Psoas muscle (tissue), 8 donors: ENCODE data around the gene NDST1. TPM values are rescaled to one million over a fixed set of nuclear protein-coding genes. Genes with fewer than 3 reads are reported as not detected.

Experiments used
- ATAC-seq, 4 donors: fragments of 200-7000 bp; cut with Tn5 transposase; one replicate each; pipeline ENCODE4 v1.9.1; 2020; ENCODE audit warnings: moderate library complexity in 3 of 4, mild to moderate bottlenecking in 2 of 4
- DNase-seq, 2 donors: peaks; one replicate each; pipeline ENCODE4 v3.0.0-alpha.2; 2020
- H3K27ac ChIP-seq: fragments of 200-600 bp; one replicate; pipeline ENCODE4 v1.8.0; 2022
- H3K27me3 ChIP-seq, 3 donors: fragments of 200-600 bp in 1 of 3; one replicate each; pipeline versions ENCODE4 v1.6.1 to v1.8.0; 2013 to 2022; ENCODE audit warnings: low read length in 2 of 3, mild to moderate bottlenecking in 2 of 3, moderate library complexity in 1 of 3; ENCODE audit not compliant: insufficient read depth in 3 of 3
- H3K36me3 ChIP-seq, 2 donors: fragments of 200-600 bp in 1 of 2; one replicate each; pipeline versions ENCODE4 v1.6.1 to v1.8.0; 2013 to 2022; ENCODE audit warnings: low read depth in 1 of 2, mild to moderate bottlenecking in 1 of 2, moderate library complexity in 1 of 2; ENCODE audit not compliant: insufficient read depth in 1 of 2
- H3K4me1 ChIP-seq: fragments of 200-600 bp; one replicate; pipeline ENCODE4 v1.8.0; 2022
- H3K4me3 ChIP-seq: fragments of 200-600 bp; one replicate; pipeline ENCODE4 v1.8.0; 2022; ENCODE audit warnings: mild to moderate bottlenecking
- H3K9me3 ChIP-seq: fragments of 200-600 bp; one replicate; pipeline ENCODE4 v1.8.0; 2022
- WGBS, 3 donors: extraction: QIAGEN DNeasy Blood & Tissue Kit; methylation state at CpG; one replicate each; pipeline versions ENCODE4 v1.1.6 to v1.1.7; 2013; 5-methylcytosine and 5-hydroxymethylcytosine counted together
- intact Hi-C, 2 donors: fragments of 100-400 bp; cut with DNase I; formaldehyde crosslinking; loops; one replicate each; pipeline versions ENCODE4 v1.11.0 to v1.14.2; 2022
- polyA plus RNA-seq, 3 donors: library from polyadenylated mRNA; stranded (reverse); fragments of 200-250 nt; gene quantifications; one replicate each; pipeline ENCODE4 v1.2.3, GENCODE V29; 2013
- total RNA-seq, 4 donors: library from RNA; stranded (reverse); fragmentation: NEBNext Ultra II Directional in 2 of 4; extraction: Animal tissue kit (Norgen Biotek cat#: 25700) in 2 of 4; gene quantifications; one replicate each; pipeline versions ENCODE4 v1.2.1 to v1.2.4, GENCODE V29; 2021 to 2023
- TF ChIP-seq, protein P1 (sequence below): fragments of 200-600 bp; IDR thresholded peaks from one replicate; pipeline ENCODE4 v1.8.0; 2022; ENCODE audit warnings: antibody characterized with exemption
- donor health status: healthy with polysubstance abuse.
- donor health status: DM: no; HTN: no; CAD: no; lungs with moderate emphysema.
- donor health status: Bipolar disorder and iron deficiency.
- donor health status: healthy.
- donor health status: DM: yes; HTN: yes; CAD: no.
- donor health status: DM: no; HTN: no; CAD: no.
- donor health status: DM: no; HTN: no; CAD: no.
- donor health status: DM: yes; HTN: yes; CAD: no.

Gene NDST1
- total and polyA plus RNA-seq, 7 donors: 11.0 to 40.2 (median 30.1) TPM

DNA sequence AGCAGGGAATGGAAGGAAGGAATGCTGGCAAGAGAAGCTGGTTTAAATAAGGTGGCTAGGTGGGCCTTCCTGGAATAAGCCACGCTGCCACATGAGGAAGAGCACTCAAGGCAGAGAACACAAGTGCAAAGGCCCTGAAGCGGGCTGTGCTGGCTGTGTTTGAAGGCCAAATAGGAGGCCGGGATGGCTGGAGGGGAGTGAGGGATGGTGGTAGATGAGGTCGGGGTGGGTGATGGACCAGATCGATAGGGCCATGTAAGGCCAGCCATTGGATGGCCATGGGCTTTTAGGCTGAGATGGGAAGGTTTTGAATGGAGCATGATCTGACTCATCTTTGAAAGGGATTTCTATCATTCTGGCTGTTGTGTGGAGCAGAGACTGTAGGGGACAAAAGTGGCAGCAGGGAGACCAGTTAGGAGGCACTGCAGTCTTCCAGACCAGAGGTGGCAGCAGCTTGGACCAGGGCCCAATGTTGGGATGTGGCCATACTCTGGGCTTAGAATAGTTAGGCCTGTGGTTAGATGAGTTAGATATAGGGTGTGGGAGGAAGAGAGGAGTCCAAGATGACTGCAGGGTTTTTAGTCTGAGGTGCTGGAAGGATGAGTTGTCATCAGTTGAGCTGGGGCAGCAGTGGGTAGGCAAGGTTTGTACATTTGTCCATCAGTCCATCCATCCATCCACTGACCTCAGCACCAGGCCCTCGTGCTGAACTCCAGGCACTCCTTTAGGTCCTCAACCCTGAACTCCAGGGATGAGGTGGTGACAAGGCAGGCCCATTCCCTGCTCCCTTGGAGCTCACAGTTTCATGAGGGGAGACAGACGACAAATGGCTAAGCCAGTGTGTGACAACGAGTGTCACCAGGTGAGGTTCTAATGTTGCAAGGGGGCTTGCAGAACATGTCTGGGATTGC lies 30.3 kb downstream of the NDST1 start:
- 83 to 85% (median 85%) methylated on average over 8 of the region's 8 CpGs for WGBS, 3 donors
- Histone ChIP-seq H3K9me3 (no peaks in the 10 kb centered on the region), H3K36me3 (peaks cover 12 to 98% of the 10 kb centered on the region in 2 donors), H3K4me3 (no peak overlapping the region), H3K27me3 (no peaks in the 10 kb centered on the region), H3K27ac (no peak overlapping the region), H3K4me1 (peaks cover 10% of the 10 kb centered on the region)
- TF ChIP-seq, protein P1, sequence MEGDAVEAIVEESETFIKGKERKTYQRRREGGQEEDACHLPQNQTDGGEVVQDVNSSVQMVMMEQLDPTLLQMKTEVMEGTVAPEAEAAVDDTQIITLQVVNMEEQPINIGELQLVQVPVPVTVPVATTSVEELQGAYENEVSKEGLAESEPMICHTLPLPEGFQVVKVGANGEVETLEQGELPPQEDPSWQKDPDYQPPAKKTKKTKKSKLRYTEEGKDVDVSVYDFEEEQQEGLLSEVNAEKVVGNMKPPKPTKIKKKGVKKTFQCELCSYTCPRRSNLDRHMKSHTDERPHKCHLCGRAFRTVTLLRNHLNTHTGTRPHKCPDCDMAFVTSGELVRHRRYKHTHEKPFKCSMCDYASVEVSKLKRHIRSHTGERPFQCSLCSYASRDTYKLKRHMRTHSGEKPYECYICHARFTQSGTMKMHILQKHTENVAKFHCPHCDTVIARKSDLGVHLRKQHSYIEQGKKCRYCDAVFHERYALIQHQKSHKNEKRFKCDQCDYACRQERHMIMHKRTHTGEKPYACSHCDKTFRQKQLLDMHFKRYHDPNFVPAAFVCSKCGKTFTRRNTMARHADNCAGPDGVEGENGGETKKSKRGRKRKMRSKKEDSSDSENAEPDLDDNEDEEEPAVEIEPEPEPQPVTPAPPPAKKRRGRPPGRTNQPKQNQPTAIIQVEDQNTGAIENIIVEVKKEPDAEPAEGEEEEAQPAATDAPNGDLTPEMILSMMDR: no peak
- no peak for DNase-seq
- intact Hi-C loops: loop anchor here in 1 of 2 donors (5.0 kb wide), 1 partner anchor 46 kb away; no protein-coding TSS in a partner anchor
- peak in 3 of 4 donors; percentile 49 to 76 (median 71) for ATAC-seq

- Histone ChIP-seq H3K36me3 (peaks cover 12 to 98% of the 10 kb centered on the region in 2 donors), H3K27me3 (no peaks in the 10 kb centered on the region), H3K9me3 (no peaks in the 10 kb centered on the region), H3K27ac (no peak overlapping the region), H3K4me1 (peaks cover 10% of the 10 kb centered on the region), H3K4me3 (no peak overlapping the region)
- ATAC-seq (no peak), DNase-seq (no peak)
- TF ChIP-seq, protein P1: no peak
- 76 to 87% (median 82%) methylated on average over 9 of the region's 9 CpGs for WGBS, 3 donors
- intact Hi-C loops: loop anchor here in 1 of 2 donors (5.0 kb wide), 1 partner anchor 47 kb away; no protein-coding TSS in a partner anchor
These were observed 31.3 kb downstream of the NDST1 start for GRCh38 chr5:150539206-150539605.

DNA sequence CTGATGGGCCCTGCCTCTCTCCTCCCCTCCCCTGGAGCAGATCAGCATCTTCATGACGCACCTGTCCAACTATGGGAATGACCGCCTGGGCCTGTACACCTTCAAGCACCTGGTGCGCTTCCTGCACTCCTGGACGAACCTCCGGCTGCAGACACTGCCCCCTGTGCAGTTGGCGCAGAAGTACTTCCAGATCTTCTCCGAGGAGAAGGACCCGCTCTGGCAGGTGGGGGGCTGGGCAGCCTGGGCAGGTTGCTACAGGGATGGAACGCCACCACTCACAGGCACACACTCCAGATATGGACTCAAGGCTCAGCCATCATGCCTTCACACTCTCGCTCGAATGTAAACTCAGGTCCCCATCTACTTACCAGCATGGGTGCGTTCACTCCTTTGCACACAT lies 32.1 kb downstream of the NDST1 start:
- WGBS, 3 donors: 85 to 89% (median 85%) methylated on average over 12 of the region's 12 CpGs
- intact Hi-C loops: no loop called here
- peaks cover 10% of the 10 kb centered on the region for H3K4me1 ChIP-seq

GRCh38 chr5:150540615-150541396 lies 32.9 kb downstream of the NDST1 start:
- no peaks in the 10 kb centered on the region for H3K27me3 ChIP-seq
- peaks cover 13 to 98% of the 10 kb centered on the region in 2 donors for H3K36me3 ChIP-seq
- peaks cover 10% of the 10 kb centered on the region for H3K4me1 ChIP-seq
- H3K27ac ChIP-seq: peak overlapping the region; percentile 63
- no peak overlapping the region for H3K4me3 ChIP-seq
- intact Hi-C loops: no loop called here
- ATAC-seq: peak; percentile 35 to 64 (median 52)
- TF ChIP-seq, protein P1: no peak
- WGBS, 3 donors: 73 to 79% (median 74%) methylated on average over 15 of the region's 15 CpGs
- DNase-seq: no peak
- no peaks in the 10 kb centered on the region for H3K9me3 ChIP-seq

More for the DNA sequence above, 32.1 kb downstream of the NDST1 start:
- TF ChIP-seq, protein P1: no peak
- Histone ChIP-seq H3K27me3 (no peaks in the 10 kb centered on the region), H3K36me3 (peaks cover 12 to 98% of the 10 kb centered on the region in 2 donors), H3K27ac (no peak overlapping the region), H3K4me3 (no peak overlapping the region), H3K9me3 (no peaks in the 10 kb centered on the region)
- DNase-seq (no peak), ATAC-seq (no peak)
